GM06990 (cell line): Measurements from ENCODE around the gene RIMS3.

Source experiments
- DNase-seq: peaks from one replicate; pipeline ENCODE4 v3.0.0-alpha.2; 2011; ENCODE audit not compliant: insufficient read length; ENCODE audit errors: extremely low read depth
- H3K27me3 ChIP-seq: replicated peaks from 2 replicates; pipeline ENCODE4 v1.6.0; 2011; ENCODE audit warnings: low read length; ENCODE audit not compliant: control insufficient read depth, insufficient read depth
- H3K36me3 ChIP-seq: 2 replicates; pipeline ENCODE4 v1.5.1; 2011; ENCODE audit warnings: low read length; ENCODE audit not compliant: control insufficient read depth, insufficient read depth
- H3K4me3 ChIP-seq: replicated peaks from 2 replicates; pipeline ENCODE4 v1.5.1; 2011; ENCODE audit warnings: low read depth, mild to moderate bottlenecking, control low read depth, low read length
- CTCF ChIP-seq: IDR thresholded peaks from 2 replicates; pipeline ENCODE4 v1.5.1; 2011; ENCODE audit warnings: low read length, control low read depth, mild to moderate bottlenecking, inconsistent platforms; ENCODE audit not compliant: insufficient read depth, poor library complexity, severe bottlenecking

The RIMS3 gene

GRCh38 chr1:40665335-40666171 lies at the start of gene RIMS3:
RIMS3 (minus strand) TSS chr1:40665682; CDS start chr1:40641925, 23,757 bp downstream.
- peak; percentile 83 for DNase-seq
- Histone ChIP-seq H3K4me3 (peak within 1 kb of the TSS; percentile 61), H3K27me3 (no peaks in the 10 kb centered on the region; the same call in none of the 2 replicates), H3K36me3 (no peaks in the 10 kb centered on the region)
- TF ChIP-seq CTCF, result peak; percentile 58

- H3K27me3 ChIP-seq, result no peaks in the 10 kb centered on the region
Measured at GRCh38 chr1:40712997-40713396, 47.5 kb upstream of the RIMS3 start.

GRCh38 chr1:40712405-40712944 lies 47.0 kb upstream of the RIMS3 start:
- DNase-seq, result no peak
- peaks cover 3% of the 10 kb centered on the region for H3K36me3 ChIP-seq
- H3K4me3 ChIP-seq, result peak overlapping the region; percentile 77
- no peak for TF ChIP-seq CTCF
- H3K27me3 ChIP-seq, result no peaks in the 10 kb centered on the region

More at GRCh38 chr1:40712997-40713396, 47.5 kb upstream of the RIMS3 start:
- TF ChIP-seq CTCF, result no peak
- Histone ChIP-seq H3K36me3 (peaks cover 3% of the 10 kb centered on the region), H3K4me3 (no peak overlapping the region; the same call in 1 of the 2 replicates)
- DNase-seq, result peak; percentile 44

GRCh38 chr1:40711465-40712404 lies 46.3 kb upstream of the RIMS3 start:
- no peak for TF ChIP-seq CTCF
- DNase-seq, result no peak
- peak overlapping the region; percentile 77 for H3K4me3 ChIP-seq
- H3K27me3 ChIP-seq, result no peaks in the 10 kb centered on the region
- H3K36me3 ChIP-seq, result peaks cover 3% of the 10 kb centered on the region

- Histone ChIP-seq H3K36me3 (peaks cover 3% of the 10 kb centered on the region), H3K27me3 (no peaks in the 10 kb centered on the region), H3K4me3 (peak overlapping the region; percentile 77)
- DNase-seq, result no peak
- TF ChIP-seq CTCF, result no peak
Measured at GRCh38 chr1:40710581-40711315, 45.3 kb upstream of the RIMS3 start.
